Activated CD4-positive, alpha-beta T cell treated with anti-CD3 and anti-CD28 coated beads for 24 hours (primary cell): ENCODE data around the gene ANKMY2.
A peak's percentile ranks its signal among the peaks of the same experiment; 100 is the strongest.
"Not testable (repeated sequence)": the region's sequence is repeated elsewhere in the genome, so short reads cannot be mapped to it uniquely, and the experiment has no call there.

Experiments
- DNase-seq, 2 donors: peaks; one replicate each; pipeline ENCODE4 v3.0.0-alpha.2; 2020; ENCODE audit warnings: low read depth in 2 of 2

Gene ANKMY2

DNA sequence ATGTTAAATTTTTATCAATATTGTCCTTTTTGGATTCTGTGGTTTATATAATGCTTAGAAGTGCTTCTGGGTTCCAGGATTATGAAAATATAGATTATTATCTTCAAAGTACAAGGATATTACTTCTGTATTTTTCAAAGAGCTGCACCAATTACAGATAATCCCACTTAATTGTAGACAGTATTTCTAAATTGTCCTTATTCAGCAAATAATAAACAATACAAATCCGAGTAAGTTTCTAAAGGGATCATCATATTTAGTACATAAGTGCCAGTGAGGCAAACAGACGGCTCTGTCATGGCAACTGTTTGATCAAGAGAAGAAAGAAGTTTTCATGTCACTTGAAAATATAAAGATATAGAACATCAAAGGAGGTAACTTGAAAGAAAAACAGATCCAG lies 19.2 kb downstream of the ANKMY2 start:
- DNase-seq: no peak

- peak in 1 of 2 donors; percentile 7 for DNase-seq
These were observed 25.6 kb downstream of the ANKMY2 start for GRCh38 chr7:16619979-16620408.

DNA sequence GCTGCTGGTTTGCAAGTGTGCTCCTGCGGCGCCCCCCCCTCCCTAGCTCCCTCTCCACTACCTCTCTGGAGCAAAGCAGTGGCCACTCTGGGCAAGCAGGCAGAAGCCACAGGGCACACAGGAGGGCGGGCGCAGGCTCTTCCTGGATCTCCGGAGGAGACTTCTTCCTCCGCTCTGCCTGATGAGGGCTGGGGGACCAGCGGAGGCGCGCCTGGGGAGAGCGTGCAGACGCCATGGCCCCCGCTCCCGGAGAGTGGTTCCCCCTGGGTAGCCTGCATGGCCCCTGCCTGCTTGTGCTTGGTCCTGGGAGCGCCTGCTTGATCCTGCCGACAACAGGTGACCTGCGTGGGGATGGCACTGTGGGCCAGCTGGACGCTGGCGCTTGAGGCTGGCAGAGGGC lies 29.0 kb downstream of the ANKMY2 start:
- no peak for DNase-seq

DNA sequence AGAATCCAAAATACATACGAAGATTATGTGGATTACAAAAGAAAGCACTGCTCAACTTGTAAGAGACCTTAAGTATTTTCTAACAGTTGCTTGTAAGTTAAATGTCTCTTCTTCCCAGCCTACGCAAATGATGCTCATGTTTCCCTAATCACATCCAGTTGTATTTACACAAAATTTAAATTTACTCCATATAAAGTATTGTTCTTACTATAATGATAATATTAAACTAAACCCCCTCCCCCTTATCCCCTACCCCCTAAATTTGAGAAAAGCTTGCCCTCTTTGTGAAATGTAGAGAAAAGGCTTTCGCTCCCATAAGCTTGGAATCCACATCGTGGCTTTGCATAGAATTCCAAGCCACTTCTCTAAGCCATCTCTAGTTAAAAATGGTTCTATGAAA lies 29.4 kb downstream of the ANKMY2 start:
- no peak for DNase-seq

DNA sequence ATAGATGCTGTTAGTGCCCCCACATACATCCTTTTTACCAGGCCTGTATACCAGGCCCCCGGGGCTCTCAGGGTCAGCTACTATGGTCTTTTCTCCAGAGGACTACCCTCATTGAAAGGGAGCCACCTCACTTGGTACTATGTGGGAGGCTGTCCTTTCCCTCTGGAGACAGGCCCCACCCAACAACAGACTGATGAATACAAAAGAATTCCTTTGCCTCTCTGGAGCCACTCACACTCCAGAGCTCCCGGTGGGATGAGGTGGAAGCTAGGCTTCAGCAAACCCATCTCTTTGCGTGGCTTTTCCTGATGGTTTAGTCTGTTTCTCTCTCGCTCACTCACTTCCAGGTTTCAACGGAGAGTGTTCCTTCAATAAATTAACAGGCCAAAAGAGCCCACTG lies 30.3 kb downstream of the ANKMY2 start:
- no peak for DNase-seq

GRCh38 chr7:16611711-16612110 lies 33.8 kb downstream of the ANKMY2 start:
- DNase-seq: no peak

- DNase-seq: no peak
These were observed 35.6 kb downstream of the ANKMY2 start for GRCh38 chr7:16609842-16610450.

DNA sequence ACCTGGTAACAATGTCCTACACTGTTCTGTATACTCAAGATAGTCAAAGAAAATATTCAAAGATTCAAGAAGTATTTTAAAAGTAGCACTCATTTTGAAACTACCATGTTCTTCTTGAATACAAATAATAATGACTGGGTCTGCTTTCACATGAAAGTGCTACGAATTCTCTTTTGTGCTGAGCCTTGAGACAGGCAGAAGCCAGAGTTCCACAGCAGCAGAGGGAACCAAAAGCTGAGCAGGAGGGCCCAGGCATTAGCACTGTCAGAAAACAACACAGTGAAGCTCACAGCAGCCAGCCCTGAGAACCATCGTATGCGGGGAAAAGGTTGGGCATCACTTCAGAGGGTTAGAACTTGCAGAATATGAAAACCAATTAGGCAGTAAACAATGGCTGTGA lies 38.9 kb downstream of the ANKMY2 start:
- no peak for DNase-seq

DNA sequence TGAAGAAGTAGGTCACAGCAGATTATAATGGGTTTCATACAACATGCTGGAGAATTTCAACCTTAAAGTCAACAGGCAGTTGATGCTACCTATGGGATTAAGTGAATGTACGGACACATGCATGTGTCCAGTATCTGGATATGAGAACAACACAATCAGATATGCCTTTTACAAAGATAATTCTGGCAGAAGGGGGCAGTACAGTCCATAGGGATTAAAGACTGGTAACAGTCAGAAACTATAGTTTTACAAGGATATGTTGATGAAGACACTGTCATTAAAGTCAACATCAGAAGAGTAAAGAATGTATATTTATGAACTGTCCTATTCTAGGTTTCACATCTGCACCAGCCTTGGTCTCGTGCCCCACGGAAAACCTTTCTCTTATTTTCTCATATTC lies 41.5 kb downstream of the ANKMY2 start:
- DNase-seq: no peak

- no peak for DNase-seq
These were observed 41.9 kb downstream of the ANKMY2 start for GRCh38 chr7:16603633-16604032.

- DNase-seq: no peak
These were observed 45.7 kb downstream of the ANKMY2 start for GRCh38 chr7:16599860-16600259.

GRCh38 chr7:16598015-16598414 lies 47.5 kb downstream of the ANKMY2 start:
- DNase-seq: no peak

- DNase-seq: not testable (repeated sequence)
These were observed 50.0 kb downstream of the ANKMY2 start for GRCh38 chr7:16595596-16595995.

GRCh38 chr7:16594676-16595075 lies 50.9 kb downstream of the ANKMY2 start:
- no peak for DNase-seq

GRCh38 chr7:16594061-16594460 lies 51.5 kb downstream of the ANKMY2 start:
- no peak for DNase-seq

GRCh38 chr7:16592395-16592794 lies 53.2 kb downstream of the ANKMY2 start:
- no peak for DNase-seq

DNA sequence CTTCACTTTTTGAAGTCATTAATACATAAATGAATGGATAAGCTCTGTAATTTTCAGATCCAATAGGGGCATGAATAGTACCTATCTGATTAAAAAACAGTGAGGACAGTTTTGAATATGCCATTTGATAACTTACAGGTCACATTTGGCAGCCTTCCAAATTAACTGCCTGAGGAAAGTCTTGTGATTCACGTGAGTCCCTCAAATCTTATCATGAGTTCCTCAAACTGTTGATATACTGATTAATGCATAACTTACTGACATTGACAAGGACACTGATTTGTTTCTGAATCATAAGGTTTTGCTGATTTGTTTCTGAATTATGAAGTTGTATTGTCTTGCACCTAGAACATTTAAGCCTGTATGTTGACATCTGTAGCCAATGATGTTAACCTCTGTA lies 55.1 kb downstream of the ANKMY2 start:
- no peak for DNase-seq

- no peak for DNase-seq
These were observed 55.7 kb downstream of the ANKMY2 start for GRCh38 chr7:16589881-16590280.

- DNase-seq: no peak
These were observed 57.8 kb downstream of the ANKMY2 start for GRCh38 chr7:16587790-16588189.

DNA sequence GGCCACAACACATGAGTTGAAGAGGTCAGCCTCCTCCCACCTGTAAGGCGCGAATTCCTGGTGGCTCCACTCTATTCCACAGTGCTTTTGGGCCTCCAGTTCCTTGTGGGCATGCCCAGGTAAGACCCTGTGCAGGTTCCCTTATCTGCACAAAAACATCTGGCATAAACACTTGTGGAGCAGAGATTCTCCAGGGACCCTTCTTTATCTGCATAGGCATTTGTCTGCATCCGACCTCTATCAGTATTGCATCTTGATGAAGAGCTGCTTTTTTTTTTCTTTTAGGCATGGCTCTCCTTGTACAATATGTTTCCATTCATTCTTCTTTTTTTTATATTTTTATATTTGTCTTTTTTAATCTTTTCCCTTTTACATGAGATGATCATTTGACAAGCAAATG lies 58.4 kb downstream of the ANKMY2 start:
- no peak for DNase-seq

DNA sequence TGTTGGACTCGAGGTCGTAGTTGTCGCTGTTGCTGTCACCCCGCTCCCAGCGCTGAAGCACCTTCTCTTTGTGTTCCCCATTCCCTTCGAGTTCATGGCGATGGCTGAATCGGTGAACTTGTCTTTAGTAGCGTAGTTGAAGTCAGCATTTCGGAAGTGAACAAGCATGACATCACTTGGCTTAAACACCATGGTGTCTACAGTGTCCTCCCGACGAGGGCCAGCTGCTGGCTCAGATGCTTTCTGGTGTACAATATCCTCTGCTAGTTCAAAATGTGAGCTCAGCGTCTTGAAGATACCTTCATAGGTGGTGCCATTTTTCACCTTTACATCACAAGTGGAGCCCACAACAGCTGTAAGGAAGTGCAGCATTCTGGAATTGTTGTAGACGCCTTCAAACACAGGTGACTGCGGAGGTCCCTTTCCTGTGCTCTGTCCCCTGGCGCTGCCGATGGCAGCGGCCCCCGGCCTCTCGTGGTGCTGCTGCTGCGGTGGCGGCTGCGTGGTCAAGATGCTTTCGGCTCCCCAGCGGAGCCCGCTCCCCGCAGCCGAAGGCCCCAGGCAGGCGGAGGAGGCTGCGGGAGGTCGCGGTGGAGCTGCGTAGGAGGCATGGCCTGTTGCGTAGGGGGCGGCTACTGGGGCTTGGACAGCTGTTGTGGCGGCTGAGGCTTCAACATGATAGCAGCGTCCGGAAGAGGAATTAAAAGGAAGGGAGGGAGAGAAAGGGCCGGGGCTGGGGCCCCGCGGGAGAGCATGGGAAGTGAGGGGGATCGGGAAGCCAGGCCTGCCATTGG lies 59.3 kb downstream of the ANKMY2 start:
- no peak for DNase-seq

GRCh38 chr7:16585540-16585939 lies 60.0 kb downstream of the ANKMY2 start:
- no peak for DNase-seq

DNA sequence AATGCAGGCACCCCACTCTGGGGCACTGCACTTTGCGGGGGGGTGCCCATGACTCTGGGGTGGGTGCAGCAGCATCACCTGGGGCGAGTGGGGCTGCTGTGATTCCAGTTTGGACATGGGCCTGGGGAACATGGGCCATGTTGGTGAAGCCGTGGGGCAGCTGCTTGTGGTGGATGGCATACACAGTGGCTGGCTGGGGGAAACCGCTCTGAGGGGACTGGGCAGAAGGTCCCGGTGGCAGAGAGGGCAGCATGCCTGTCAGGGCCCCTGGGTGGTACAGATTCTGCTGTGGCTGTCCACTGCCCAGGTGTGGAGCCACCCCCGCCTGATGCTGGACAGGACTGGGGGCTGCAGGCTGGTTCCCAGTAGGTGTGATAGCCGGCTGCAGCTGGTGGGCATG lies 61.7 kb downstream of the ANKMY2 start:
- DNase-seq: no peak

DNA sequence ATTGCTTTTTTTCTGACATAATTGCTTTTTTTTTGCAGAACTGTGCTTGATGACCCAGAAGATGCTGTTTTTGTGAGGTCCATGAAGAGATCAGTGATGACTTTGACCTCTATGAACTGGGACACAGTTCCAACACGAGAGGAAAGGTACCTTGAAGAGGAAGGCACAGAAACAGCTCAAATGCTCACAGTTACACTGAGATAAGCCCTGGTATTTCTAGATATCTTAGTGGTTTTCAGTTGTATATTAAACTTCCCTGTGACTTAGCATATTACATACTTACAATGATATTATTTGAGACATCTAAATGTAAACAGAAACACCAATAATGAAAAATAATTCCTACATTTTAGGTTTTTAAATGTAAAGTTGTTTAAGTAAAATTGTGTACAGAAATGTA lies 64.3 kb downstream of the ANKMY2 start:
- no peak for DNase-seq
